Tibial nerve (tissue), 3 donors: Measurements from ENCODE around the gene CXCR2.

Source experiments
- POLR2A ChIP-seq, 2 donors: fragments of 450-650 bp; IDR thresholded peaks; one replicate each; pipeline ENCODE4 v1.6.1; 2017; ENCODE audit warnings: antibody characterized with exemption in 2 of 2, mild to moderate bottlenecking in 2 of 2, moderate library complexity in 2 of 2
- TF ChIP-seq, protein P1 (sequence below), 5 experiments: fragments of 200-600 bp in 3 of 5; fragments of 450-650 bp in 2 of 5; sonication (generic) in 3 of 5; IDR thresholded peaks; one replicate each; pipeline ENCODE4 v1.5.1; 2016 to 2019; ENCODE audit warnings: antibody characterized with exemption in 5 of 5, mild to moderate bottlenecking in 3 of 5, moderate library complexity in 2 of 5

DNA sequence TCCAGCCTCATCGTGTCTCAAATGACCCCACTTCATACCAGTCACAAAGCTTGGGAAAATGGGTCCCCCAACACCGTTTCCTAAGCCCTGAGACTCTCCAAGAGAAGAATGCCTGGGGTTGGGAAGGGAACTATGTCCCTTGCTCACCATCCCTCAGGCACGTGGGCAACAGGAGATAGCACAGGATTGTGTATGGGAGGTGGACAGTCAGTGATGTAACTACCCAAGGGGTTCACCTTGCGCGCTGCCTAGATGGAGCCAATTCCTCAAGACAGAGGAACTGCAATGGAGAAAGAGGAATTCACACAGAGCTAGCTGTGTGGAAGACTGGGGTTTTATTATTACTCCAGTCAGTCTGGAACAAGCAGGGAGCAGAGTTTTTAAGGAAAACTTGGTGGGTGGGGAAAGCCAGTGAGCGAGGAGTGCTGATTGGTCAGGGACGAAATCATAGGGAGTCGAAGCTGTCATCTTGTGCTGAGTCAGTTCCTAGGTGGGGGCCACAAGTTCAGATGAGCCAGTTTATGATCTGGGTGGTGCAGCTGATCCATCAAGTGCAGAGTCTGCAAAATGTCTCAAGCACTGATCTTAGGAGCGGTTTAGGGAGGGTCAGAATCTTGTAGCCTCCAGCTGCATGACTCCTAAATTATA is 54.8 kb downstream of the CXCR2 start:
- TF ChIP-seq, protein P1, sequence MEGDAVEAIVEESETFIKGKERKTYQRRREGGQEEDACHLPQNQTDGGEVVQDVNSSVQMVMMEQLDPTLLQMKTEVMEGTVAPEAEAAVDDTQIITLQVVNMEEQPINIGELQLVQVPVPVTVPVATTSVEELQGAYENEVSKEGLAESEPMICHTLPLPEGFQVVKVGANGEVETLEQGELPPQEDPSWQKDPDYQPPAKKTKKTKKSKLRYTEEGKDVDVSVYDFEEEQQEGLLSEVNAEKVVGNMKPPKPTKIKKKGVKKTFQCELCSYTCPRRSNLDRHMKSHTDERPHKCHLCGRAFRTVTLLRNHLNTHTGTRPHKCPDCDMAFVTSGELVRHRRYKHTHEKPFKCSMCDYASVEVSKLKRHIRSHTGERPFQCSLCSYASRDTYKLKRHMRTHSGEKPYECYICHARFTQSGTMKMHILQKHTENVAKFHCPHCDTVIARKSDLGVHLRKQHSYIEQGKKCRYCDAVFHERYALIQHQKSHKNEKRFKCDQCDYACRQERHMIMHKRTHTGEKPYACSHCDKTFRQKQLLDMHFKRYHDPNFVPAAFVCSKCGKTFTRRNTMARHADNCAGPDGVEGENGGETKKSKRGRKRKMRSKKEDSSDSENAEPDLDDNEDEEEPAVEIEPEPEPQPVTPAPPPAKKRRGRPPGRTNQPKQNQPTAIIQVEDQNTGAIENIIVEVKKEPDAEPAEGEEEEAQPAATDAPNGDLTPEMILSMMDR (IDR thresholded peaks at IDR 0.05) = no peak
- no peak for TF ChIP-seq POLR2A (IDR thresholded peaks at IDR 0.05)
